GM23338 (cell line): ENCODE data around the gene ITPRID1. TPM values are rescaled to one million over a fixed set of nuclear protein-coding genes. Genes with fewer than 3 reads are reported as not detected.
"Not testable (repeated sequence)": the region's sequence is repeated elsewhere in the genome, so short reads cannot be mapped to it uniquely, and the experiment has no call there.

Experiments
- ATAC-seq: fragments of 200-7000 bp; cut with Tn5 transposase; 3 replicates; pipeline ENCODE4 v1.9.1; 2020
- DNase-seq: peaks from one replicate; pipeline ENCODE4 v3.0.0-alpha.2; 2015; ENCODE audit warnings: low spot score
- H2AFZ ChIP-seq: fragments of 200-600 bp; sonication (generic); 2 replicates; pipeline ENCODE4 v1.8.0; 2016; ENCODE audit warnings: antibody characterized with exemption, mild to moderate bottlenecking, moderate library complexity
- H3F3A ChIP-seq: fragments of 200-600 bp; sonication (generic); replicated peaks from 2 replicates; pipeline ENCODE4 v1.8.0; 2017; ENCODE audit warnings: antibody characterized with exemption, mixed run types, low read depth
- H3K27ac ChIP-seq: fragments of 200-600 bp; sonication (generic); 2 replicates; pipeline ENCODE4 v1.6.1; 2016; ENCODE audit warnings: low read depth
- H3K27me3 ChIP-seq: fragments of 200-600 bp; sonication (generic); 2 replicates; pipeline ENCODE4 v1.8.0; 2016; ENCODE audit warnings: mild to moderate bottlenecking, mixed run types, moderate library complexity; ENCODE audit not compliant: insufficient read depth
- H3K36me3 ChIP-seq: fragments of 200-600 bp; sonication (generic); 2 replicates; pipeline ENCODE4 v1.8.0; 2016; ENCODE audit warnings: mild to moderate bottlenecking; ENCODE audit not compliant: insufficient read depth
- H3K4me1 ChIP-seq: fragments of 200-600 bp; sonication (generic); 2 replicates; pipeline ENCODE4 v1.8.0; 2016; ENCODE audit warnings: mild to moderate bottlenecking, moderate library complexity; ENCODE audit not compliant: insufficient read depth
- H3K4me2 ChIP-seq: fragments of 200-600 bp; sonication (generic); 2 replicates; pipeline ENCODE4 v1.7.1; 2017; ENCODE audit warnings: mixed run types
- H3K4me3 ChIP-seq: fragments of 200-600 bp; sonication (generic); 2 replicates; pipeline ENCODE4 v1.6.1; 2016; ENCODE audit warnings: mixed run types
- H3K79me2 ChIP-seq: fragments of 200-600 bp; sonication (generic); replicated peaks from 2 replicates; pipeline ENCODE4 v1.8.0; 2017; ENCODE audit warnings: mild to moderate bottlenecking; ENCODE audit not compliant: insufficient read depth
- H3K9me2 ChIP-seq: fragments of 200-600 bp; sonication (generic); 2 replicates; pipeline ENCODE4 v1.8.0; 2017; ENCODE audit not compliant: insufficient read depth
- H4K20me1 ChIP-seq: fragments of 200-600 bp; sonication (generic); replicated peaks from 2 replicates; pipeline ENCODE4 v1.8.0; 2017; ENCODE audit warnings: mild to moderate bottlenecking; ENCODE audit not compliant: insufficient read depth
- H3K27ac Mint-ChIP-seq: 2 replicates; pipeline ENCODE4 v1.8.0; 2020; ENCODE audit warnings: inconsistent platforms, mild to moderate bottlenecking, moderate library complexity, mixed read lengths
- H3K27me3 Mint-ChIP-seq: 3 replicates; pipeline ENCODE4 v1.8.0; 2022; ENCODE audit warnings: low read depth, mild to moderate bottlenecking, moderate library complexity, mixed read lengths, inconsistent platforms; ENCODE audit not compliant: insufficient read depth, poor library complexity
- H3K36me3 Mint-ChIP-seq: 3 replicates; pipeline ENCODE4 v1.8.0; 2021; ENCODE audit warnings: low read depth, mild to moderate bottlenecking, inconsistent platforms, moderate library complexity, mixed read lengths
- H3K4me1 Mint-ChIP-seq: 3 replicates; pipeline ENCODE4 v1.8.0; 2020; ENCODE audit warnings: mild to moderate bottlenecking, inconsistent platforms, mixed read lengths
- H3K4me3 Mint-ChIP-seq: 3 replicates; pipeline ENCODE4 v1.8.0; 2021; ENCODE audit warnings: moderate library complexity, mild to moderate bottlenecking, inconsistent platforms, mixed read lengths
- H3K9me3 Mint-ChIP-seq: 3 replicates; pipeline ENCODE4 v1.8.0; 2020; ENCODE audit warnings: moderate library complexity, mild to moderate bottlenecking, inconsistent platforms, mixed read lengths
- CREB1 ChIP-seq: fragments of 250-450 bp; sonication (Bioruptor Pico); IDR thresholded peaks from 2 replicates; pipeline ENCODE4 v1.5.0; 2020; ENCODE audit warnings: low read depth, mild to moderate bottlenecking, moderate library complexity
- CTCF ChIP-seq, 2 experiments: fragments of 200-600 bp in 1 of 2; sonication (generic) in 1 of 2; conservative IDR thresholded peaks; 2 replicates each; pipeline versions ENCODE4 v1.5.1 to v1.6.1; 2016 to 2017; ENCODE audit warnings: antibody characterized with exemption in 2 of 2, low read depth in 2 of 2, mild to moderate bottlenecking in 2 of 2, moderate library complexity in 1 of 2
- NANOG ChIP-seq: IDR thresholded peaks from 2 replicates; pipeline ENCODE4 v1.6.1; 2016; ENCODE audit warnings: antibody characterized with exemption, borderline replicate concordance
- POLR2AphosphoS5 ChIP-seq: IDR thresholded peaks from 2 replicates; pipeline ENCODE4 v1.6.1; 2016; ENCODE audit warnings: antibody characterized with exemption, low read depth
- ZNF114 ChIP-seq: fragments of 250-450 bp; sonication (Bioruptor Pico); IDR thresholded peaks from 2 replicates; pipeline ENCODE4 v1.5.0; 2020; ENCODE audit warnings: mild to moderate bottlenecking, moderate library complexity
- ZNF331 ChIP-seq: fragments of 250-450 bp; sonication (Bioruptor Pico); IDR thresholded peaks from 2 replicates; pipeline ENCODE4 v1.5.0; 2020; ENCODE audit warnings: low read depth, mild to moderate bottlenecking, moderate library complexity
- ZNF462 ChIP-seq: fragments of 250-450 bp; sonication (Bioruptor Pico); IDR thresholded peaks from 2 replicates; pipeline ENCODE4 v1.5.0; 2020; ENCODE audit warnings: mild to moderate bottlenecking, moderate library complexity
- polyA plus RNA-seq: library from polyadenylated mRNA; unstranded; fragments of >200 nt; fragmentation: Nextera tagmentation; extraction: Ambion mirVana; gene quantifications from 2 replicates; pipeline ENCODE4 v1.2.1, GENCODE V29; 2016
- total RNA-seq: library from RNA; depleted of rRNA; stranded (reverse); fragments of >200 nt; shearing (Covaris generic); gene quantifications from 2 replicates; pipeline ENCODE4 v1.2.3, GENCODE V29; 2014

The ITPRID1 gene
- total and polyA plus RNA-seq, 2 experiments from 2014 or later: 0.05 to 0.45 TPM

DNA sequence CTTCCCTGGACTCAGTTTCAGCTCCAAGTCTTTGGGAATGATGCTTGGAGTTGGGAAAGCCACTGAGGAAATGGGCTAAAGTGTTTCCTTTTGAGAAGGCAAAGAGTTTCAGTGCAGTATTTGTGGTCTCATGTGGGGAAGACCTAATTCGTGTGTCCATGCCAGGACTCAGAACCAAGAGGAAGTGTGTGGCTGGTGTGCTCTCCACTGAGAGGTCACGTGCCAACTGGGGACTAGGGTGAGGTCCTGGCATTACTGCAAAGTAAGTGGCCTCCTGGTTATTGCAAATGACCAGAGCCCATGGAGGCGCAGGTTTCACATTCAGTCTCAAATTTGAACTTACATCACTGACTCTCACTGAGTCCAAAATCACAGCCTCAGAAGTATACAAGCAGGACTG, 48.6 kb upstream of the ITPRID1 start (continued):
- TF ChIP-seq CTCF (conservative IDR thresholded peaks at IDR 0.05; ENCODE audit: low read depth in 2 of 2): no peak
- TF ChIP-seq ZNF114 (CRISPR knock-in tag): no peak

DNA sequence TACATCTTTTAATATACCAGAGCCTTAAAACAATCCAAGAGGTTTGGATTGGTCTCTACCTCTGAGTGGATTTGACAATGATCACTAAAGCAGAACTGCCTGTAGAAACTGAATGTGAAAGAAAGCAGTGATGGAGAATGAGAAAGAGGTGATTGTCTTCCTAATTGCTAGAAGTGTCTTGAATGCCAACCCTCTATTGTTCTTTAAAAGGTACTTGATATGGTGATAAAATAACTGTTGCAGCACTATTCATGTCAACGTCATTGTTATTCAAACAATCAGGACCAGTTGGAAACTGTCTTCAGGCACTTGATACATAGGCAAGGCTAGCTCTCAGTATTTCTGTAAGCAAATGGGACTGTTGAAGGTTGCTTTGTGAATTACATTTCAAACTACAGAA, 47.9 kb upstream of the ITPRID1 start:
- H3K27me3 Mint-ChIP-seq: peaks cover 24% of the 10 kb centered on the region
- DNase-seq (peak; percentile 89), ATAC-seq (peak; percentile 96)
- no peaks in the 10 kb centered on the region for H3K36me3 Mint-ChIP-seq
- Histone ChIP-seq H3K79me2 (no peaks in the 10 kb centered on the region), H3K27ac (peak overlapping the region; percentile 75), H3K27me3 (peaks cover 31% of the 10 kb centered on the region), H3K4me3 (peak overlapping the region; percentile 7; the same call in 1 of the 2 replicates), H2AFZ (no peak overlapping the region), H3K4me2 (peak overlapping the region; percentile 23), H3K9me2 (no peaks in the 10 kb centered on the region), H3F3A (no peaks in the 10 kb centered on the region), H3K4me1 (peaks cover 51% of the 10 kb centered on the region), H4K20me1 (no peaks in the 10 kb centered on the region), H3K36me3 (no peaks in the 10 kb centered on the region)
- no peaks in the 10 kb centered on the region; the same call in 2 of the 3 replicates for H3K9me3 Mint-ChIP-seq
- peaks cover 69% of the 10 kb centered on the region for H3K4me1 Mint-ChIP-seq
- 0 out of 2 replicates have a peak overlapping the region, but pooled peaks have one; percentile 71 for H3K27ac Mint-ChIP-seq
- TF ChIP-seq ZNF114 (CRISPR knock-in tag) (no peak), NANOG (peak; percentile 100), POLR2AphosphoS5 (peak; percentile 43; the same call in 1 of the 2 replicates), CTCF (conservative IDR thresholded peaks at IDR 0.05; ENCODE audit: low read depth in 2 of 2) (no peak), CREB1 (CRISPR knock-in tag) (peak; percentile 80), ZNF462 (peak; percentile 4; the same call in 1 of the 2 replicates), ZNF331 (CRISPR knock-in tag) (no peak)
- H3K4me3 Mint-ChIP-seq: peak overlapping the region; percentile 25; the same call in 2 of the 3 replicates

DNA sequence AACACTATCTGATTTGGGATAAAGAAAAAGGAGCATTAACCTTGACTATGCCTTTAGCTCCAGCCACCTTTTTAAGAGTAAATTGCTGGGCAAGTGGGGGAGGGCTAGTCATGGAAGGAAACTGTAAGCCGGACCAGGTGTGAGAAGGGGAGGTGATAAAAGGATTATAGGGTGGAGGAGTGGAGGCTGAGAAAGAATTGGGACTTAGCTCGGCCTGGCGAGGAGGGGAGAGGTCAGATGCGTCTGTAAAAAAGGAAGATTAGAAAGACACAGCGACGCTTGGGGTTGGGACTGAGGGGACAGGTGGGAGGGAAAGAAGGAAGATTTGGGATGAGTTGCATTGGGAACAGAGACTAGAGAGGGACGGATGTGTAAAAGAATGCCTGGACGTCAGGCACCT, 43.0 kb upstream of the ITPRID1 start:
- not testable (repeated sequence) for H3K36me3 Mint-ChIP-seq, H4K20me1 ChIP-seq, H3K27ac Mint-ChIP-seq, H3K4me3 ChIP-seq, ATAC-seq, H3K4me2 ChIP-seq, H3K79me2 ChIP-seq, H3K9me3 Mint-ChIP-seq, H3K36me3 ChIP-seq, H3F3A ChIP-seq, H3K27ac ChIP-seq, H3K4me3 Mint-ChIP-seq, H2AFZ ChIP-seq, H3K9me2 ChIP-seq, H3K27me3 ChIP-seq, DNase-seq
- H3K4me1 ChIP-seq: peaks cover 36% of the 10 kb centered on the region
- Mint-ChIP-seq H3K4me1 (peaks cover 65% of the 10 kb centered on the region), H3K27me3 (peaks cover 18% of the 10 kb centered on the region)
